Tongue (tissue), 2 donors: ENCODE results near the gene CNTN5. TPM values are rescaled to one million over a fixed set of nuclear protein-coding genes. Genes with fewer than 3 reads are reported as not detected.

ENCODE experiments used
- DNase-seq: peaks from one replicate; pipeline ENCODE4 v3.0.0-alpha.2; 2015
- total RNA-seq: library from RNA; depleted of rRNA; stranded (reverse); fragments of >200 nt; gene quantifications from one replicate; pipeline ENCODE4 v1.2.3, GENCODE V29; 2014

Gene CNTN5
- total RNA-seq, 1 donor from 2014 or later = 9.1 TPM

GRCh38 chr11:99522467-99523173 is 501.9 kb downstream of the CNTN5 start:
- DNase-seq = no peak

GRCh38 chr11:99531468-99531867 is 510.7 kb downstream of the CNTN5 start:
- DNase-seq = no peak

GRCh38 chr11:99534812-99535211 is 514.1 kb downstream of the CNTN5 start:
- DNase-seq = no peak

GRCh38 chr11:99535406-99535805 is 514.7 kb downstream of the CNTN5 start:
- no peak for DNase-seq

GRCh38 chr11:99535819-99536218 is 515.1 kb downstream of the CNTN5 start:
- DNase-seq = no peak

- DNase-seq = no peak
These were observed 516.9 kb downstream of the CNTN5 start for GRCh38 chr11:99537681-99538080.

GRCh38 chr11:99545616-99546015 is 524.9 kb downstream of the CNTN5 start:
- no peak for DNase-seq

GRCh38 chr11:99548264-99548663 is 527.5 kb downstream of the CNTN5 start:
- DNase-seq = no peak

- DNase-seq = no peak
These were observed 533.6 kb downstream of the CNTN5 start for GRCh38 chr11:99554232-99554903.

GRCh38 chr11:99555486-99555885 is 534.7 kb downstream of the CNTN5 start:
- DNase-seq = no peak

GRCh38 chr11:99565333-99565732 is 544.6 kb downstream of the CNTN5 start:
- DNase-seq = no peak

- no peak for DNase-seq
These were observed 546.7 kb downstream of the CNTN5 start for GRCh38 chr11:99567334-99567956.

- no peak for DNase-seq
These were observed 548.1 kb downstream of the CNTN5 start for GRCh38 chr11:99568808-99569207.

GRCh38 chr11:99571094-99571493 is 550.3 kb downstream of the CNTN5 start:
- no peak for DNase-seq

GRCh38 chr11:99584830-99585229 is 564.1 kb downstream of the CNTN5 start:
- no peak for DNase-seq

GRCh38 chr11:99585606-99586005 is 564.9 kb downstream of the CNTN5 start:
- no peak for DNase-seq

GRCh38 chr11:99589771-99590170 is 569.0 kb downstream of the CNTN5 start:
- DNase-seq = no peak

GRCh38 chr11:99592266-99592665 is 571.5 kb downstream of the CNTN5 start:
- DNase-seq = no peak

- DNase-seq = no peak
These were observed 572.4 kb downstream of the CNTN5 start for GRCh38 chr11:99593197-99593596.

GRCh38 chr11:99601179-99601578 is 580.4 kb downstream of the CNTN5 start:
- no peak for DNase-seq

- peak; percentile 28 for DNase-seq
These were observed 593.6 kb downstream of the CNTN5 start for GRCh38 chr11:99614352-99614751.

- no peak for DNase-seq
These were observed 609.9 kb downstream of the CNTN5 start for GRCh38 chr11:99630629-99631028.

- DNase-seq = no peak
These were observed 610.9 kb downstream of the CNTN5 start for GRCh38 chr11:99631618-99632017.

GRCh38 chr11:99632969-99633368 is 612.2 kb downstream of the CNTN5 start:
- no peak for DNase-seq
